CMK (cell line): ENCODE data around the gene USP36.
"Not testable (repeated sequence)": the region's sequence is repeated elsewhere in the genome, so short reads cannot be mapped to it uniquely, and the experiment has no call there.

ENCODE experiments used
- DNase-seq: peaks from one replicate; pipeline ENCODE4 v3.0.0-alpha.2; 2010; ENCODE audit warnings: low read depth

Gene USP36

DNA sequence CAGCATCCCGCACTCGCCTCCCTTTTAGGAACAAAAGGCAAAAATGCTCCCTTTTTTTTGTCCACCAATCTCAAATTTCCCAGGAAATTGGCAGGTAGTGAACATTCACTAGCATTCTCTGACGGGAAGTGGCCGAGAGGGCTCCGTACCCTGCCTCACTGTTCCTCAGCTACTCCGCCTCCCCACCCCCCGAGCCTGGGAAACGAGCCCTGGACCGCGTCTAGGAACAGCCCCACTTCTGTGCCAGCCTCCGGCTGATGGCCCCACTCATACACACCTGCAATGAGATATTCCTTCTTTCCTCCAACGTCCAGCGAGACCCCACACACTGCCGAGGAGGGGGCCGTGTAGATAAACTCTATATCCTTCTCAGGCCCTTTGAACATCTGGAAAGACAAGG, 30.0 kb upstream of the USP36 start:
- no peak for DNase-seq

DNA sequence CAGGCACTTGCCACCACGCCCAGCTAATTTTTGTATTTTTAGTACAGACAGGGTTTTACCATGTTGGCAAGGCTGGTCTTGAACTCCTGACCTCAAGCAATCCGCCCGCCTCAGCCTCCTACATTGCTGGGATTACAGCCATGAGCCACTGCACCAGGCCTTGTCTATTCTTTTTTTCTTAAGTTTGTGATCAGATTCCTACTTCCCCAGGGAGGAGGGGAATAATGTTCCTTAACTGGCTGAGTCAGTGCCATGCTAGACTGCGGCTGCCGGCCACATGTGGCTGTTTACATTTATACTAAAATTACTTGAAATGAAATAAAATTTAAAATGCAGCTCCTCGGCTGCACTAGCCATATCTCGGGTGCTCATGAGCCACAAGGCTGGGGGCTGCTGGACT, 27.8 kb upstream of the USP36 start:
- no peak for DNase-seq

DNA sequence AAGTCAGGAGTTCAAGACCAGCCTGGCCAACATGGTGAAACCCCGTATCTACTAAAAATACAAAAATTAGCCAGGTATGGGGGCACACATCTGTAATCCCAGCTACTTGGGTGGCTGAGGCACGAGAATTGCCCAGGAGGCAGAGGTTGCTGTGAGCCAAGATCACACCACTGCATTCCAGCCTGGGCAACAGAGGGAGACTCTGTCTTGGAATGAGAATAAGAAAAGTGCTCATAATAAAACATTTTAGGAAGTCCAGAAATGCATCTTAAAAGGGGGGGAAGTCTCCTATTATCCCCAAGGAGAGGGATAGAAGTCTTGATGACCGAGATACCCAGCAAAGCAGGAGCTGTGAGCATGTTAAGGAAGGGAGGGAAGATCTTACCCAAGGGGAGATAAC, 26.4 kb upstream of the USP36 start:
- not testable (repeated sequence) for DNase-seq

DNA sequence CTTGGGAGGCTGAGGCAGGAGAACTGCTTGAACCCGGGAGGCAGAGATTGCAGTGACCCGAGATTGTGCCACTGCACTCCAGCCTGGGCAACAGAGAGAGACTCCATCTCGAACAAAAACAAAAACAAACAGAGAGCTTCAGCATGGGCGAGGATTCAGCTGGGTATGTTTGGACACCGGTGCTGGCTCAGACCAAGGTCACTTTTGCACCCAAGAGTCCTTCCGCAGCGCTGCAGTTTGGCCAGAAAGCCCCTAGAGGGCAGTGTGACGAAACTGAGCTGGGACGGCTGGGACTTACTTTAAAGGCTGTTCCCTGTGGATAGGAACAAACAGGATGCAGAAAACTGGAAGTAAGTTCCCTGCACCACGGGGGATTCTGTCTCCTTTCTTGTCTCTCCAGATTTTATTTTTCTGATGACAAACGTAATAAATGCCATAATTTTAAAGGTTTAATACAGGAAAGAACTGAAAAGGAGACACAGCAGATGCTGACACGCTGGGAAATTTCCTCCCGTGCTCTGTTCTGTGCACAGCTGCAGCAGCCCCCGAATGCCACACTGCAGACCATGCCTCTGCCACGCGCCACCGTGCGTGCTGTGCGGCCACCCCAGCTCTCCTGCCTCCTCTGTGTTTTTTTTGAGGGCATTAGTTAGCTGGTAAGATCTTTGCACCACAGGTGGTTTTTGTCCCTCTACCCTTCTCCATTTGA, 25.2 kb upstream of the USP36 start:
- DNase-seq: no peak

DNA sequence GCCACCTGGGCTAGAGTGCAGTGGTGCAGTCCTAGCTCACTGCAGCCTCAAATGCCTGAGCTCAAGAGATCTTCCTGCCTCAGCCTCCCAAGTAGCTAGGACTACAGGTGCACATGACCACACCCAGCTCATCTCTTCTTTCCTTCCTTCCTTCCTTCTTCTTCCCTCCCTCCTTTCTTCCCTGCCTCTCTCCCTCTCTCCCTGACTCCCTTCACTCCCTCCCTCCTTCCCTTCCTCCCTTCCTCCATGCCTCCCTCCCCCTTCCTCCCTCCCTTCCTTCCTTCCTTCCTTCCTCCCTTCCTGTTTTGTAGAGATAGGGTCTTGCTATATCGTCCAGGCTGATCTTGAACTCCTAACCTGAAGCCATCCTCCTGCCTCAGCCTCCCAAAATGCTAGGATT, 23.5 kb upstream of the USP36 start:
- DNase-seq: no peak

DNA sequence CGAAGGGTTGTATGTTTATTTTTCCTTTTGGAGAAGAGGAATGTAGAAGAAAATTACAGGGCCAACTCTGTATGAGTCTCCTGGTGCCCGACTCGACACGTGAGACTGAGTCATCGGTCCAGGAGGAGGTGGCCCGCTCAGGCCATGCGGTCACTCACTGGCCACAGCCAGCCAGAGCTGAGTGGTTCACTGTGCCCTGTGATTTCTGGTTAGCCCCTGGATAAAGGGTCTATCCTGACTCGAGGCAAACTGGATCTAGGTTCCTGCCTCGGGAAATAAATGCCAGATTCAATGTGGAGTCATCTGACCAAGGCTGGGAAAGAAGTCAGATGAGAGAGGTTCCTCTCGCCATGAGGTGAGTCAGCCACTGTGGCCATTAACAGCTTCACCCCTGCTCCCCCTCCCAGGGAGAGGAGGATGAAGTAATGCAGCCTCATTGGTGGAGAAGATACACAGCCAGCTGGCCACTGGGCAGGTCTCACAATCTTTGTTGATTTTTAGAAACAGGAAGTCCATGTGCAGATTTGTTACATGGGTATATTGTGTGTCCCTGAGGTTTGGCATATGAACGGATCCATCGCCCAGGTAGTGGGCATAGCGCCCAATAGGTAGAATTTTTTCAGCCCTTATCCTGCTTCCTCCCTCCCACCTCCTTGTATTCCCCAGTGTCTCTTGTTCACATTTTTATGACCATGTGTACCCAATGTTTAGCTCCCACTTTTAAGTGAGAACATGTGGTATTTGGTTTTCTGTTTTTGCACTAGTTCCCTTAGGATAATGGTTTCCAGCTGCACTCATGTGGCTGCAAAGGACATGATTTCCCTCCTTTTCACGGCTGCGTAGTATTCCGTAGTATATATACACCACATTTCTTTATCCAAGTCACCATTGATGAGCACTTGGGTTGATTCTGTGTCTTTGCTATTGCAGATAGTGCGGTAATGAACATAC, 21.7 kb upstream of the USP36 start:
- no peak for DNase-seq

DNA sequence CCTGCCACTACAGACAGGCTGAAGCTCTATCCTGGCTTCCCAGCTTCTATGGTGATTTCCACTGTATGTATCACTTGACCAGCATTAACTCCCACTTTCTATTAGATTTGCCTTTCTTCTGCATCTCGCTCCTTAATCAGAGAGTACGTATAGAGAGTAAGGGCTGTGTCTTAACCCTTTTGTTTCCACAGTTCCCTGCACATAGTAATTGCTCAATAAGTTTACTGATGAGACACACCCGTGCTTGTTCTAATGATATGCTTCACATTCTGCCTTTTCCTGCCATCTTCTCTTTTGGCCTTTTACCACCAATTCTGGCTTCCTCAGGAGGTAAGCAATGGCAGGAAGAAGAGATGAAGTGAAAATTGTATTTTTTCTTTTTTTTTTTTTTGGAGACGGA, 20.6 kb upstream of the USP36 start:
- DNase-seq: no peak

DNA sequence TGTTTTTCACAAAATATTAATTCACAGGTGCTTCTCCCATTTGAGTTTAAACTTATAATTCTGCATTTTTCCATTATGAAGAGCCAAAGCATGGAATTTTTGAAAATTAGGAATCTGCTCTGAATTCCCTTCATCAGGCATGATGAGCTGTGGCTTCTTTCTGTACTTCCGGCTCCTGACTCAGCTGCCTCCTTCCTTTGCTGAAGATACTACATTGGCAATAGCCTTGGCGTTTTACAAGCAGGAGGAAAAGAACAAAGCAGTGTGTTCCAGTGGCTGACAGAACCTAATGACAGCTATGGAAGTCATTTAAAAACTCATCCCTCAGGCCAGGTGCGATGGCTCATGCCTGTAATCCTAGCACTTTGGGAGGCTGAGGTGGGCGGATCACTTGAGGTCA, 18.4 kb upstream of the USP36 start:
- DNase-seq: no peak

DNA sequence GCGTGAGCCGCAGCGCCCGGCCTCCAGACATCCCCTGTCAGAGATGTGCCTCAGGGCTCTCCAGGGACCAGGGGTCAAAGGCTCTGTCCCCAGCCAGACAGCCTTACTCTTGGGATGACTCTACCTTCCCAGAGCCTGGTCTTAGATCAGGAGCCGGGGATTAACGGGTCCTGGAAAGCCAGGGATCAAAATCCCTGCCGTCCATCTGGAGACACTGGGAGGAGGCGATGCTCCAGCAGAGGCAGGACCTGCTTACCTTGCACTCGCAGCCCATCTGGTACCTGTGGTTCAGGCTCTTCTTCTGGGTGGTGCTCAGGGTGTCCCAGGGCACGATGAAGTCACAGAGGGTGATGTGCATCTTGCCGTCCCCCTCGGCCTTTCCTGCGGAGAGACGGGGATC, 16.7 kb upstream of the USP36 start:
- no peak for DNase-seq

DNA sequence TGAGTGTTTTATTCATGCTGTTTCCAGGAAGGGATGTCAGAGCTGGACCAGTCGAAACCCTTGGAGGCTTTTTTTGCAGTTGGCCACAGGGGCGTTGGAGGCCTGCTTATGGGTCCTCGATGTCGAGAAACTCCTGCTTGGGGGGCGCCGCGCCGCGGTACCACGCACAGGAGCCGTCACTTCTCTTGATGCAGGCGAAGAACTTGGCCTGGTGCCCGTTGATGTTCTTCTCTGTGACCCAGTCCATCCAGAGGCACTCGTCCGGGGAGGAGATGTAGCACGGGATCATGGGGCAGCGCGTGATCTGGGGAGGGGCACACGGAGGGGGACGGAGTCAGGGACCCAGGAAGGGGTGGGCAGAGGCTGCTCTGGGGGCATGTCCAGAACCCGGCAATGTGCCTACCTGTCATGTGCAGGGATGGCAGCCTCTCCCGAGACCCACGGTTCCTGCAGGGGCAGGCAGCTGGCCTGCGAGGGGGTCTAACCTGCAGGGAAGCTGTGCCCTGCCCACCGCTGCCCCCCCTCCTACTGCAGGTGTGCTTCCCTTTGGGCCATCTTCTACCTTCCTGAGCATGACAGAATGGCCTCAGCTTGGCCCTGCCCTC, 15.0 kb upstream of the USP36 start:
- no peak for DNase-seq

DNA sequence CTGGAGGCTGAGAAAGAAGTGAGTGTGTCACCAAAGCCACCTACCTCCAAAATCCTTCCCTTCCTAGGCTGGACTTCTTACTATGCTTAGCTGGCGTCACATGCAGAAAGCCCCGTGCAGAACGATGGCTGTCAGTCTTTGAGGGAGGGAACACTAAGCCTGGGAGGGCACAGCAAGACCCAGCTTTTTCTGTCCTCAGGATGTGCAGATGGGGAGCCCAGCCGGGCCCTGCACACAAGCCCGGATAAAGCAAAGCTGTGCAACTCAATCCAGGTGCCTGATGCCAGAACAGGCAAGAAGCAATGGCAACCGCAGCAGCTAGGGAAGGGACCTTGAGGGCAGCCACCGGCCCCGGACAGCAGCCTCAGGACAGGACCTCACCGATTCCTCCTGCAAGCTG, 13.9 kb upstream of the USP36 start:
- DNase-seq: no peak

DNA sequence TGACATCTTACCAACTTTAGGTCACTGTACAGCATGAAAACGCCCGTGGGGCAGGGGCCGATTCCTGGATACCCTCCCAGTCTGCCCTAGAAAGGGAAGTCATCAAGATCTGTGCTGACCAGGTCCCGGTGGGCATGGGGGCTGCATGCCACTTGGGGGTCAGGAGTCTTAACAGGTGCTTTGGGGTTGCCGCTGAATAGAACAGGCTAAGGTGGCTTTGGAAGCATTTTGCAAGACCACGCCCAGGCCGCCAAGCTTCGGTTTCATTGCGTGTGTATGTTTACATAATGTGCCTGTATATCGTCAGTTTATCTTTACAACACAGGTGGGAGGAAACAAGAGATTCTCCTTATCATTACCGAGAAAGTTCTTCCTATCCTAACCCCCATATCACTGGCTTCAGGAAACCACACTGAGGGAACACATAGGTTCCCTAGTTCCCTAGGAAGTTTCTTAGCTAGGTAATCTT, 13.3 kb upstream of the USP36 start:
- DNase-seq: no peak

DNA sequence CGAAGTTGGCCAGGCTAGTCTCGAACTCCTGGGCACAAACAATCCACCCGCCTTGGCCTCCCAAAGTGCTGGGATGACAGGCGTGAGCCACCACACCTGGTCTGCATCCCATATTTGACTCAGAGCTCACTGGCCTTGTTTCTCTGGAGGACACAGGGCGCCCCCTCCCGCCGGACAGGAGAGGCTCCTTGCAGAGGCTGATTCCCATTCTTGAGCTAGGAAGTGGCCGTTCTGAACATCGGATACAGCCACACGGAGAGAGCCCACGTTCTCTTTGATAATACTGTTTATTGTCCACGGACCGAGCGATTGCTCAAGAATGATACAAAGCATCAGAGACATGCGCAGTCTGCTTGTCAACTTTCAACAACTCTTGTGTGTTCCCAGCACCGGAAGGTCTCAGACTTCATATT, 12.1 kb upstream of the USP36 start:
- DNase-seq: no peak

DNA sequence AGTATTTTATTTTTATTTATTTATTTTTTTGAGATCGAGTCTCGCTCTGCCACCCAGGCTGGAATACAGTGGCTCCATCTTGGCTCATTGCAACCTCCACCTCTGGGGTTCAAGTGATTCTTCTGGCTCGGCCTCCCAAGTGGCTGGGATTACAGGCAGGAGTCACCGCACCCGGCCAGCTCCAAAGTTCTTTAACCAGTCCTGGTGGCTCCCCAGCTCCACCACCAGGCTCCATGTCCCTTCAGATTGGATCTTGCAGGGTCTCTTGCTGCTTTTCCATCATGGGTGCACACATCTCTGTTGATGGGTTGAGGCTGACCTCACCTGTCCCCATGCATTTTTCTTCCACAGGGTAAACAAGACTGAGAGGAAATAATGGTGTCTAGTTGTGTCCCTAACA, 8.4 kb upstream of the USP36 start:
- no peak for DNase-seq

DNA sequence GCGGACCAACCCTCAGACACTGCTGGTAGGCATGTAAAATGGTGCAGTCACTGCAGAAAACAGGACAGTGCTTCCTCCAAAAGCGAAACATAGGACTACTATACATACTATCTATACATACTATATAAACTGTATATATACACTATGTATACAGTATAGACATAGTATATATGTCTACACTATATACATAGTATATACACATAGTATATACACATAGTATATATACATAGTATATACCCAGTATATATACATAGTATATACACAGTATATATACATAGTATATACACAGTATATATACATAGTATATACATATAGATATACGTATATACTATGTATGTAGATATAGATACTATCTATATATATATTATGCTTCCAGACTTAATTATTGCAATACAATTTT, 6.4 kb upstream of the USP36 start:
- DNase-seq: no peak

DNA sequence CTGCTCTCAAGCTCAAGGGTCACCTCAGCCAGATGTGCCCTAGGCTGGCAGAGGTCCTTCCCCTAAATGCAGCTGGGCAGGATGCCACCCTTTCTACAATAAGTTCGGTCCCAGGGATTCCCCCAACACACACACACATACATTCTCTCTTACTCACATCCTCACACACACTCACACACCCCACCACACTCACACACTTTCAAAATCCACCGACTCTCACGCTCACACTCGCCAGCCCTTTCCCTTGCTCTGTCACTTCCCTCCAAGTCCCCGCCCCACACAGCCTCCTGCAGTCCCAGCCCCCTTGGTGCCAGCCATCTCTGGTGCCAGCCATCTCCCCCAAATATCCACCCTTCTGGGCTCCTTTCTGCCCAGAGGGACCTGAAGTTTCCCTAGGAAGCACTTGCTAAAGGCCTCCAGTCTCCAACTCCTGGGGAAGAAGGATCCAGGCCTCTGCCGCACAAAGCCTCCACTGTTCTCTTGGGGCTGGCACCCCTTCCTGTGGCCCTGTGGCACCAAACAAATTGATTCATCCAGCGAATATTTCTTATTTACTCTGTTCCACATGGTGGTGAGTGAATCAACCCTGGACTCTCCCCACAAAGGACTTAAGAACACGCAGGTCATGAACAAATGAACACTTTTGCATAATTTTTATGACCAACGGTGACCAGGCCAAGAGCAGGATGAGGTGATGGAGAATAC, 3.8 kb upstream of the USP36 start:
- DNase-seq: no peak

DNA sequence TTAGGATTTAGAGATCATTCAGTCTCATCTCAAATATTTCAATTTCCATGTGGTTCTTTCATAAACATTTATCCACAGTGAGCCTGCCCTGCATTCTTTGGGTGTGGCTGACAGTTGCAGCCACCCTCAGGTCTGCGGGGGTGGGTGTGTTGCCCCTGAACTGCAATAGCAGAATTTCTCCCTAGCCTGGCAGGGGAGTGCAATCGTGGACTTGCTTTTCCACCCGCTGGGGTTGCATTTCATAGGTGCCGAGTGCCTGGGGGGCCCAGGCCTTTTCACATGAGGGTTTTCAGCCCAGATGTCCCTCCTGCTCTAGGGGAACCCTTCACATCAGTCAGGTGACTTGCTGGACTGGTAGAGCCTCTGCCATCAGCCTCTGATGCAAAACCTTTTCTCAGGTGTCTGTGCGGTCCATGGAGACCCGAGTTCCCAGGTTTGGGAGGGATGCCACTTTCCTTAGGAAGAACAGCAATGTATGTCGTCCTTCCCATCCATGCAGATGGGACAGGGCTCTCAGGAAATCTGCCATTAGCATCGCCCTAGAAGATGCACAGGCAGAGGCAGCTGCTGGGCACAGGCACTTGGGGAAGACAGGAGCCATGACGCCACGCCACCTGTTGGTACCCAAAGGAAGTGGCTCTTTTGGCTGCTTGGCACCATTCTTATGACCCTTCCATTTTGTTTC, 2.4 kb upstream of the USP36 start:
- no peak for DNase-seq

DNA sequence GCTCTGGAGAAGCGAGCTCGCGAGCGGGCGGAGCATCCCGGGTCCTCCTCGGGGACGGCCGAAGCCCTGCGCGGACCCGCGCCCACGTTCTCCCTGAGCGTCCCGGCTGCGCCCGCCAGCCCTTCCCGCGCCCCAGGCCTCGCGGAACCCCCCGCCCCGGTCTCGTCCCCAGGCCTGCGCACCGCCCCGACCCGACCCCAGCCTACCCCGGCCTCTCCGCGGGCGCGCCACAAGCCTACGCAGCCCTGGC, 159 bp downstream of the USP36 start:
- DNase-seq: no peak

DNA sequence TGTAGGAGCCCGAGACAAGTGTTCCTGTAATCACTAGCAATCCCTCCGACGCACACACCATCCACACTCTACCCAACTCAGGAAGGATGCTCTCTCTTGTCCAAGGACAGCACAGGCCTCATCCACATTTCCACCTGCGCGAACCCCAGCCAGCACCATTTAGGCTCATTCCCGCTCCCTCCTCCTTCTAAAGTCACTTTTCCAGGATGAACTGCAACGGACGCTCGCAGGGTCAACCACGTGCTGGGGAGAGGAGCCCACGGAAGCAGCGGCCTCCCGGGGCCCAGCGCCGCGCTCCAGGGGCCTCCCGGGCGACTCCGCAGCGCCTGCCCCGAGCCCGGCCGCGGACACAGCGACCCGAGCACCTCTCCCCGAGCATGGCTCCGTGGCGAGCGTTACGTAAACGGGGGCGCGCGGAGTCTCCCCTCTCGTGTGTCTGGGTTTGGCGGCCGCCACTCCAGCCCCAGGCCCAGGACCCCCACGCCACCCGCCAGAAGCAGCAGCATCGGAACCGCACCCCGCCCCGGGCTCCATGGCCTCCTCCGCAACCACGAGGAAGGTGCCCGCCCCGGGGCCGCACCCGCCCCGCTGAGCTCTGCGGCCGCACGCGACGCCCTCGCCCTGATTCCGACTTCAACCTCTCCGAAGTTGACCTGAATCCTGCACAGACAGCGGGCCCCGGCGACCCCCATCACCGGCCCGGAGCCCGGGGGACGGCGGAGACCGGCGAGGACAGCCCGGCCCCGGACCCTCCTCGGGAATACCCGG, 668 bp downstream of the USP36 start:
- no peak for DNase-seq

DNA sequence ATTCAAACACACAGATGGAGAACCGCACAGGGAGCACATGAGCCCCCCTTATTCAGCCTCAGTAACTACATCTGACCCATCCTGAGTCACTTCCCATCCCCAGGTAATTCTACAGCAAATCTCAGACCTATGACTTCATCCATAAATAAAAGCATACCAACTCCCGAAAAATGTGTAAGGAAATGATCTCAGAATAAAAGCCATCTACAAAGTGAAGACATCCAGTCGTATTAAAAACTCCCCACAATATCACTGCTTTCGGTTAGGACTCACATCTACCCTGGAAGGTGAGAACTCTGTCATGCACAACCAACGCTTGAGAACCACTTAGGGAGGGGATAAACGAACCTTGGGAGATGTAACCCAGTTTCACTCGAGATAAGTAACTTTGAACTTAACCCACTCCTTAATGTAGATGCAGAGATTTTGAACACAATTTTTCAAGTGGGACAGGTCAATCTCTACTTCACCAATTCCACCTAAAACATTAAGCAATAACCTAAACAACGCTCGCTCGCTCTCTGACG, 1.3 kb downstream of the USP36 start:
- no peak for DNase-seq

DNA sequence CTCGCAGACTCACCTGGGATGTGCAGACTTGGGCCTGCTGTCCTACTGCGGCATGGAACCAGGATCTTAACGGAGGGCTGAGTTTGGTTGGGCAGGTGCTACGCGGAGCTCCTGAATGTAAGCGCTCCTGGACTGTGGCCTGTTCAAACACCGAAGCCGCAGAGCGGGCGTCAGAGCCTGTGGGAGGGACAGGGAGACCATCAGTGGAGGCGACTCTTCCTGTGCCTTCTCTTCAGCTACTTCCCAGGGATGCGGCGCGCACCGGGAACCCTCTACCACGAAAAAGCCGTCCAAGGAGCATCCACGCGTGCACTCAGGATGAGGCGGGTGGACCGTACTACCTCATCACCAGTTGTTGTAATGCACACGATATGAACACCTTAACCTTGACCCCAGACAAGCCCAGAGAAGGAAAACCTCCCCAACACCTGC, 2.0 kb downstream of the USP36 start:
- DNase-seq: no peak
